Keratinocyte (primary cell): ENCODE results near the gene RTN1. TPM values are rescaled to one million over a fixed set of nuclear protein-coding genes. Genes with fewer than 3 reads are reported as not detected.

Experiments
- DNase-seq: peaks from one replicate; pipeline ENCODE4 v3.0.0-alpha.2; 2011; ENCODE audit warnings: low read depth, missing footprints, low spot score
- FAIRE-seq: peaks from 2 replicates; lab custom pipeline; 2011; peaks lifted over from hg19 to GRCh38; lab: Jason Lieb, UNC
- H2AFZ ChIP-seq: 2 replicates; pipeline ENCODE4 v1.6.0; 2012; ENCODE audit warnings: low read length, control low read depth, inconsistent platforms; ENCODE audit not compliant: control insufficient read depth
- H3K27ac ChIP-seq: 2 replicates; pipeline ENCODE4 v1.5.1; 2011; ENCODE audit warnings: low read length; ENCODE audit not compliant: control insufficient read depth, insufficient read depth
- H3K27me3 ChIP-seq: 3 replicates; pipeline ENCODE4 v1.6.0; 2011; ENCODE audit warnings: low read length; ENCODE audit not compliant: control insufficient read depth, insufficient read depth; ENCODE audit errors: extremely low read depth
- H3K36me3 ChIP-seq, 2 experiments: 2 replicates in 1 of 2; 3 replicates in 1 of 2; pipeline ENCODE4 v1.5.1; 2011; ENCODE audit warnings: low read length in 2 of 2, mild to moderate bottlenecking in 1 of 2; ENCODE audit not compliant: control insufficient read depth in 2 of 2, insufficient read depth in 2 of 2; ENCODE audit errors: extremely low read depth in 1 of 2
- H3K4me1 ChIP-seq: 3 replicates; pipeline ENCODE4 v1.5.1; 2011; ENCODE audit warnings: low read length; ENCODE audit not compliant: control insufficient read depth, insufficient read depth; ENCODE audit errors: extremely low read depth
- H3K4me2 ChIP-seq: 3 replicates; pipeline ENCODE4 v1.6.0; 2011; ENCODE audit warnings: low read depth, low read length; ENCODE audit not compliant: control insufficient read depth, insufficient read depth; ENCODE audit errors: extremely low read depth
- H3K4me3 ChIP-seq, 3 experiments: fragments of 200-600 bp in 1 of 3; sonication (generic) in 1 of 3; 2 replicates in 2 of 3; 3 replicates in 1 of 3; pipeline ENCODE4 v1.5.1; 2011 to 2016; ENCODE audit warnings: low read length in 3 of 3, mild to moderate bottlenecking in 3 of 3, control low read depth in 2 of 3, inconsistent platforms in 1 of 3, low read depth in 1 of 3, mixed read lengths in 1 of 3, mixed run types in 1 of 3, moderate library complexity in 1 of 3; ENCODE audit not compliant: control insufficient read depth in 2 of 3, insufficient read depth in 2 of 3; ENCODE audit errors: extremely low read depth in 1 of 3
- H3K79me2 ChIP-seq: 2 replicates; pipeline ENCODE4 v1.6.0; 2012; ENCODE audit warnings: low read length; ENCODE audit not compliant: control insufficient read depth, insufficient read depth
- H3K9ac ChIP-seq: 3 replicates; pipeline ENCODE4 v1.6.0; 2011; ENCODE audit warnings: low read length; ENCODE audit not compliant: control insufficient read depth, insufficient read depth; ENCODE audit errors: extremely low read depth
- H3K9me1 ChIP-seq: 3 replicates; pipeline ENCODE4 v1.6.0; 2011; ENCODE audit warnings: low read length; ENCODE audit not compliant: control insufficient read depth, insufficient read depth; ENCODE audit errors: extremely low read depth
- H3K9me3 ChIP-seq: 2 replicates; pipeline ENCODE4 v1.5.1; 2012; ENCODE audit warnings: low read depth, low read length; ENCODE audit not compliant: control insufficient read depth
- H4K20me1 ChIP-seq: 3 replicates; pipeline ENCODE4 v1.6.0; 2011; ENCODE audit warnings: low read length; ENCODE audit not compliant: control insufficient read depth, insufficient read depth; ENCODE audit errors: extremely low read depth
- CTCF ChIP-seq, 3 experiments: IDR thresholded peaks in 1 of 3; conservative IDR thresholded peaks in 1 of 3; optimal IDR thresholded peaks in 1 of 3; 2 replicates in 2 of 3; 3 replicates in 1 of 3; pipeline versions ENCODE3 to v1.5.1; 2011; ENCODE audit warnings: low read length in 3 of 3, mild to moderate bottlenecking in 3 of 3, moderate library complexity in 2 of 3, control low read depth in 1 of 3, inconsistent platforms in 1 of 3; ENCODE audit not compliant: insufficient read depth in 2 of 3; ENCODE audit errors: extremely low read depth in 1 of 3
- EZH2 ChIP-seq: IDR thresholded peaks from one replicate; pipeline ENCODE4 v1.6.1; 2012; ENCODE audit warnings: inconsistent platforms, mild to moderate bottlenecking, low read length, moderate library complexity
- dilution Hi-C: fragments of 300-500 bp; cut with MboI; formaldehyde crosslinking; loops from one replicate; pipeline ENCODE4 v1.7.0; 2020; ENCODE audit warnings: low sequenced_read_pairs; ENCODE audit not compliant: extremely low pct_ligation_motif_present
- polyA plus RNA-seq, 5 experiments: library from polyadenylated mRNA; depleted of rRNA in 3 of 5; stranded (reverse) in 3 of 5; stranded (forward) in 1 of 5; unstranded in 1 of 5; fragments of >200 nt; gene quantifications; 1 replicate in 1 of 5; 2 replicates in 3 of 5; 3 replicates in 1 of 5; pipeline versions ENCODE4 v1.2.1 to v1.2.3, GENCODE V29; 2011 to 2012; ENCODE audit warnings: missing spikeins in 2 of 5, low read depth in 1 of 5, low replicate concordance in 1 of 5

RTN1 gene
- polyA plus RNA-seq, 1 donor (not counting 4 experiments of a cell fraction or from before 2014, with no cell fraction given) = 0.05 TPM

- FAIRE-seq (no peak), DNase-seq (no peak)
- no peaks in the 10 kb centered on the region for H3K9me1 ChIP-seq
- no peak overlapping the region for H3K4me2 ChIP-seq
- no peak overlapping the region for H3K27ac ChIP-seq
- no peak overlapping the region for H3K9ac ChIP-seq
- H4K20me1 ChIP-seq = no peaks in the 10 kb centered on the region
- no peaks in the 10 kb centered on the region for H3K4me1 ChIP-seq
- dilution Hi-C loops = no loop called here
- H3K27me3 ChIP-seq = no peaks in the 10 kb centered on the region
- H3K9me3 ChIP-seq = no peaks in the 10 kb centered on the region
- H3K4me3 ChIP-seq = no peak overlapping the region
- TF ChIP-seq EZH2 (no peak), CTCF (optimal IDR thresholded peaks at IDR 0.05 in 1 of 3, IDR thresholded peaks at IDR 0.05 in 1 of 3, conservative IDR thresholded peaks at IDR 0.05 in 1 of 3; ENCODE audit: extremely low read depth in 1 of 3, insufficient read depth in 2 of 3, low read length in 3 of 3) (no peak)
- H2AFZ ChIP-seq = no peak overlapping the region
- no peaks in the 10 kb centered on the region for H3K36me3 ChIP-seq
- no peaks in the 10 kb centered on the region for H3K79me2 ChIP-seq
Measured at GRCh38 chr14:59677771-59678231, 192.8 kb downstream of the RTN1 start.

DNA sequence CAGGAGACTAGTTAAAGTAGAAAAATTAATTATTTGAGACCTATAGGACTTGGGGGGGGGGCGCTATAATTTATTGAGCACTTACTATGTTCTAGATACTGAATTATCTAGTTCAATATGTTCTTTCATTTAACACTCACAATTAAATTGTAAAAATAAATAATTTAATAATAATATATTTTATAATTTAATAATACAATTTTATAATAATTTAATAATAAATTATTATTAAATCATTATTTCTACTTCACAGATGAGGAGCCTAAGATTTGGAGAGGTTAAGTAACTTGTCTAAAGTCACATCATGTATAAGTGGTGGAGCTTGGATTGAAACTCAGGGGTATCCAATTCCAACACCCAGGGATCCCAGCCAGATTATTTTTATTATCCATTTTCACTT is 195.2 kb downstream of the RTN1 start:
- Histone ChIP-seq H3K9ac (no peak overlapping the region), H2AFZ (no peak overlapping the region), H3K27ac (no peak overlapping the region), H3K36me3 (no peaks in the 10 kb centered on the region), H3K9me3 (no peaks in the 10 kb centered on the region), H3K4me3 (no peak overlapping the region), H3K79me2 (no peaks in the 10 kb centered on the region), H3K9me1 (no peaks in the 10 kb centered on the region), H3K4me1 (no peaks in the 10 kb centered on the region), H3K27me3 (no peaks in the 10 kb centered on the region), H3K4me2 (no peak overlapping the region), H4K20me1 (no peaks in the 10 kb centered on the region)
- no peak for TF ChIP-seq CTCF (optimal IDR thresholded peaks at IDR 0.05 in 1 of 3, IDR thresholded peaks at IDR 0.05 in 1 of 3, conservative IDR thresholded peaks at IDR 0.05 in 1 of 3; ENCODE audit: extremely low read depth in 1 of 3, insufficient read depth in 2 of 3, low read length in 3 of 3)
- no peak for TF ChIP-seq EZH2
- DNase-seq (no peak), FAIRE-seq (no peak)
- dilution Hi-C loops = no loop called here
